ENCODE measurements around the gene TANC1.
"Not testable (repeated sequence)": the region's sequence is repeated elsewhere in the genome, so short reads cannot be mapped to it uniquely, and the experiment has no call there.

Gene TANC1

GRCh38 chr2:159094173-159094737 lies 125.8 kb downstream of the TANC1 start:
- DNase-seq, result no peak

GRCh38 chr2:159095813-159096212 lies 127.4 kb downstream of the TANC1 start:
- no peak for DNase-seq

- not testable (repeated sequence) for DNase-seq
Observed at GRCh38 chr2:159096302-159096855, 127.9 kb downstream of the TANC1 start.

GRCh38 chr2:159096901-159097300 lies 128.5 kb downstream of the TANC1 start:
- DNase-seq, result no peak

GRCh38 chr2:159098361-159098760 lies 129.9 kb downstream of the TANC1 start:
- DNase-seq, result no peak

GRCh38 chr2:159098921-159099411 lies 130.5 kb downstream of the TANC1 start:
- no peak for DNase-seq

- DNase-seq, result no peak
Observed at GRCh38 chr2:159101755-159102489, 133.5 kb downstream of the TANC1 start.

- DNase-seq, result no peak
Observed at GRCh38 chr2:159103411-159103810, 135.0 kb downstream of the TANC1 start.

GRCh38 chr2:159106109-159106508 lies 137.7 kb downstream of the TANC1 start:
- peak; percentile 84 for DNase-seq

GRCh38 chr2:159108181-159108893 lies 139.9 kb downstream of the TANC1 start:
- no peak for DNase-seq

- DNase-seq, result no peak
Observed at GRCh38 chr2:159109517-159109916, 141.1 kb downstream of the TANC1 start.

- no peak for DNase-seq
Observed at GRCh38 chr2:159110784-159111183, 142.3 kb downstream of the TANC1 start.

- DNase-seq, result no peak
Observed at GRCh38 chr2:159111346-159111927, 143.0 kb downstream of the TANC1 start.

GRCh38 chr2:159114835-159115234 lies 146.4 kb downstream of the TANC1 start:
- DNase-seq, result no peak

GRCh38 chr2:159116922-159117321 lies 148.5 kb downstream of the TANC1 start:
- DNase-seq, result no peak

- DNase-seq, result no peak
Observed at GRCh38 chr2:159117658-159118057, 149.2 kb downstream of the TANC1 start.

- DNase-seq, result peak; percentile 79
Observed at GRCh38 chr2:159118115-159118858, 149.8 kb downstream of the TANC1 start.

GRCh38 chr2:159118859-159119500 lies 150.5 kb downstream of the TANC1 start:
- no peak for DNase-seq

GRCh38 chr2:159119652-159120257 lies 151.3 kb downstream of the TANC1 start:
- no peak for DNase-seq

- DNase-seq, result no peak
Observed at GRCh38 chr2:159123786-159124185, 155.3 kb downstream of the TANC1 start.

GRCh38 chr2:159124441-159124911 lies 156.0 kb downstream of the TANC1 start:
- peak; percentile 97 for DNase-seq
